WTC11 (cell line): ENCODE measurements around the gene MAN1B1. TPM values are rescaled to one million over a fixed set of nuclear protein-coding genes. Genes with fewer than 3 reads are reported as not detected.

Experiments
- ATAC-seq: fragments of 200-7000 bp; cut with Tn5 transposase; 2 replicates; pipeline ENCODE4 v1.10.0; 2021; ENCODE audit warnings: mild to moderate bottlenecking, moderate library complexity
- CTCF ChIA-PET: fragments of 300-600 bp; sonication (Branson Sonifier 250); formaldehyde crosslinking; loops from one replicate; lab custom pipeline; 2021; ENCODE audit warnings: antibody characterized with exemption; lab: Charles Lee
- POLR2A ChIA-PET: fragments of 350-600 bp; sonication (Branson Sonifier 250); formaldehyde crosslinking; loops from one replicate; lab custom pipeline; 2021; ENCODE audit warnings: antibody characterized with exemption; lab: Charles Lee
- DNase-seq: peaks from one replicate; pipeline ENCODE4 v3.0.0; 2021; ENCODE audit warnings: low spot score
- H3K27ac Mint-ChIP-seq: 2 replicates; pipeline ENCODE4 v1.8.0; 2021; ENCODE audit warnings: mixed read lengths
- H3K27me3 Mint-ChIP-seq: 2 replicates; pipeline ENCODE4 v1.8.0; 2021; ENCODE audit warnings: low read depth, mild to moderate bottlenecking, moderate library complexity, mixed read lengths
- H3K36me3 Mint-ChIP-seq: 2 replicates; pipeline ENCODE4 v1.8.0; 2021; ENCODE audit warnings: mixed read lengths
- H3K4me1 Mint-ChIP-seq: 2 replicates; pipeline ENCODE4 v1.8.0; 2022; ENCODE audit warnings: mixed read lengths
- H3K4me3 Mint-ChIP-seq: 2 replicates; pipeline ENCODE4 v1.8.0; 2021; ENCODE audit warnings: mild to moderate bottlenecking, moderate library complexity, mixed read lengths
- H3K9me3 Mint-ChIP-seq: 2 replicates; pipeline ENCODE4 v1.8.0; 2021; ENCODE audit warnings: mixed read lengths
- CBFB ChIP-seq: sonication (generic); formaldehyde crosslinking; IDR thresholded peaks from 2 replicates; pipeline ENCODE4 v1.8.1; 2022; ENCODE audit warnings: mild to moderate bottlenecking, low read depth, missing genetic modification reagents
- CREM ChIP-seq: sonication (generic); formaldehyde crosslinking; IDR thresholded peaks from 2 replicates; pipeline ENCODE4 v1.8.1; 2022; ENCODE audit warnings: mild to moderate bottlenecking, missing genetic modification reagents, moderate library complexity
- EMX1 ChIP-seq: fragments of 250-450 bp; sonication (Bioruptor Pico); IDR thresholded peaks from 2 replicates; pipeline ENCODE4 v1.8.0; 2021; ENCODE audit warnings: mild to moderate bottlenecking
- ETV6 ChIP-seq: sonication (generic); formaldehyde crosslinking; IDR thresholded peaks from 2 replicates; pipeline ENCODE4 v1.8.1; 2022; ENCODE audit warnings: mild to moderate bottlenecking, missing genetic modification reagents
- FOXJ3 ChIP-seq: sonication (generic); formaldehyde crosslinking; IDR thresholded peaks from 2 replicates; pipeline ENCODE4 v1.9.0; 2021; ENCODE audit warnings: missing genetic modification reagents, mild to moderate bottlenecking, borderline replicate concordance
- GRHL2 ChIP-seq: fragments of 250-450 bp; sonication (Bioruptor Pico); IDR thresholded peaks from 2 replicates; pipeline ENCODE4 v1.8.0; 2022; ENCODE audit warnings: mild to moderate bottlenecking, moderate library complexity; ENCODE audit not compliant: insufficient replicate concordance, severe bottlenecking
- GTF2I ChIP-seq: fragments of 250-450 bp; sonication (Bioruptor Pico); conservative IDR thresholded peaks from 2 replicates; pipeline ENCODE4 v1.4.0; 2021; ENCODE audit warnings: mild to moderate bottlenecking
- SMAD3 ChIP-seq: sonication (generic); formaldehyde crosslinking; IDR thresholded peaks from 2 replicates; pipeline ENCODE4 v1.8.0; 2022; ENCODE audit warnings: missing genetic modification reagents, mild to moderate bottlenecking, borderline replicate concordance
- TP53 ChIP-seq: sonication (generic); formaldehyde crosslinking; IDR thresholded peaks from 2 replicates; pipeline ENCODE4 v1.8.1; 2023; ENCODE audit warnings: mild to moderate bottlenecking, missing genetic modification reagents
- ZNF232 ChIP-seq: sonication (generic); formaldehyde crosslinking; IDR thresholded peaks from 2 replicates; pipeline ENCODE4 v1.8.0; 2022; ENCODE audit warnings: mild to moderate bottlenecking, missing genetic modification reagents
- ZNF396 ChIP-seq: fragments of 250-450 bp; sonication (Bioruptor Pico); IDR thresholded peaks from 2 replicates; pipeline ENCODE4 v1.8.0; 2021; ENCODE audit warnings: mild to moderate bottlenecking, moderate library complexity, borderline replicate concordance
- ZNF671 ChIP-seq: fragments of 250-450 bp; sonication (Bioruptor Pico); IDR thresholded peaks from 2 replicates; pipeline ENCODE4 v1.8.0; 2021; ENCODE audit warnings: mild to moderate bottlenecking
- total RNA-seq: library from RNA; stranded (reverse); gene quantifications from 3 replicates; pipeline ENCODE4 v1.2.3, GENCODE V29; 2021
- TF ChIP-seq, protein P1 (sequence below): sonication (generic); formaldehyde crosslinking; IDR thresholded peaks from 2 replicates; pipeline ENCODE4 v1.8.1; 2023; ENCODE audit warnings: mild to moderate bottlenecking, missing genetic modification reagents
- TF ChIP-seq, protein P2 (sequence below): sonication (generic); formaldehyde crosslinking; IDR thresholded peaks from 2 replicates; pipeline ENCODE4 v1.8.1; 2022; ENCODE audit warnings: low read depth, mild to moderate bottlenecking, moderate library complexity, missing genetic modification reagents, borderline replicate concordance
- TF ChIP-seq, protein P3 (sequence below): fragments of 250-450 bp; sonication (Bioruptor Pico); IDR thresholded peaks from 2 replicates; pipeline ENCODE4 v1.9.0; 2021; ENCODE audit warnings: mild to moderate bottlenecking, borderline replicate concordance
- TF ChIP-seq, protein P4 (sequence below): fragments of 250-450 bp; sonication (Bioruptor Pico); IDR thresholded peaks from 2 replicates; pipeline ENCODE4 v2.1.2; 2022; ENCODE audit warnings: mild to moderate bottlenecking, moderate library complexity
- TF ChIP-seq, protein P5 (sequence below): sonication (generic); formaldehyde crosslinking; IDR thresholded peaks from 2 replicates; pipeline ENCODE4 v1.8.1; 2023; ENCODE audit warnings: mild to moderate bottlenecking, missing genetic modification reagents, moderate library complexity
- TF ChIP-seq, protein P6 (sequence below): sonication (generic); formaldehyde crosslinking; IDR thresholded peaks from 2 replicates; pipeline ENCODE4 v1.8.0; 2022; ENCODE audit warnings: mild to moderate bottlenecking, missing genetic modification reagents
- TF ChIP-seq, protein P7 (sequence below): sonication (generic); formaldehyde crosslinking; IDR thresholded peaks from 2 replicates; pipeline ENCODE4 v1.8.0; 2022; ENCODE audit warnings: mild to moderate bottlenecking, missing genetic modification reagents
- TF ChIP-seq, protein P8 (sequence below): fragments of 200-600 bp; IDR thresholded peaks from 2 replicates; pipeline ENCODE4 v1.8.0; 2022; ENCODE audit warnings: antibody characterized with exemption

Gene MAN1B1
- total RNA-seq, 1 experiment from 2014 or later = 57.1 TPM

DNA sequence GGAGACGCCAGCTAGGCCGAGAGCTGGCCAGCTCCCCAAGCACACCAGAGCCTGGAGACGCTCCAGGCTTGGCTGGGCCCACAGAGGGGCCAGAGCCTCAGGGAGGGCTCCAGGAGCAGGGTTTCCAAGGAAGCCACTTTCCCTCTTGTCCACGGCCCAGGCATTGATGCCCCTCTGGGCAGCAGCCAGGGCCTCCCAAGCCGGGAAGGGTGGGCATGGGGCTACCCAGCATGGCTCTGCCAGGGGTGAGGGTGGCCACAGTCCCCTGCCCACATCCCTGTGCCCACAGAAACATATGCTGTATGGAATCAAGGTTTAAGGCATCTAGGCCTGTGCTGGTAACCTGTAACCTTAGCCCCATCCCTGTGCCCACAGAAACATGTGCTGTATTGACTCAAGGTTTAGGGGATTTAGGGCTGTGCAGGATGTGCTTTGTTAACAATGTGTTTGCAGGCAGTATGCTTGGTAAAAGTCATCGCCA, 29.3 kb downstream of the MAN1B1 start:
- no peak overlapping the region for H3K27ac Mint-ChIP-seq
- no peak overlapping the region for H3K4me3 Mint-ChIP-seq

DNA sequence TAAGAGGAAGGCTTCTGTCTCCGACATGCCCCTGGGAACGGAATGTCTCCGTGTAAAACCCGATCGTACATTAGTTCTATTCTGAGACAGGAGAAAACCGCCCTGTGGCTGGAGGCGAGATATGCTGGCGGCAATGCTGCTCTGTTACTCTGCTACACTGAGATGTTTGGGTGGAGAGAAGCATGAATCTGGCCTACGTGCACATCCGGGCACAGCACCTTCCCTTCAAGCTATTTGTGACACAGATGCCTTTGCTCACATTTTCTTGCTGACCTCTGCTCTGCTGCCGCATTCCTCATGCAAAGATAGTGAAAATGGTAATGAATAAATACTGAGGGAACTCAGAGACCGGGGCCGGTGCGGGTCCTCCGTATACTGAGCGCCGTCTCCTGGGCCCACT, 29.9 kb downstream of the MAN1B1 start:
- ATAC-seq = no peak
- CTCF ChIA-PET = interaction anchor here (1.1 to 2.2 kb wide), 3 partner anchors 49 to 120 kb away, joined by 3 to 12 read pairs (median 3); no protein-coding TSS in a partner anchor
- no peak overlapping the region for H3K4me3 Mint-ChIP-seq
- TF ChIP-seq, protein P1, sequence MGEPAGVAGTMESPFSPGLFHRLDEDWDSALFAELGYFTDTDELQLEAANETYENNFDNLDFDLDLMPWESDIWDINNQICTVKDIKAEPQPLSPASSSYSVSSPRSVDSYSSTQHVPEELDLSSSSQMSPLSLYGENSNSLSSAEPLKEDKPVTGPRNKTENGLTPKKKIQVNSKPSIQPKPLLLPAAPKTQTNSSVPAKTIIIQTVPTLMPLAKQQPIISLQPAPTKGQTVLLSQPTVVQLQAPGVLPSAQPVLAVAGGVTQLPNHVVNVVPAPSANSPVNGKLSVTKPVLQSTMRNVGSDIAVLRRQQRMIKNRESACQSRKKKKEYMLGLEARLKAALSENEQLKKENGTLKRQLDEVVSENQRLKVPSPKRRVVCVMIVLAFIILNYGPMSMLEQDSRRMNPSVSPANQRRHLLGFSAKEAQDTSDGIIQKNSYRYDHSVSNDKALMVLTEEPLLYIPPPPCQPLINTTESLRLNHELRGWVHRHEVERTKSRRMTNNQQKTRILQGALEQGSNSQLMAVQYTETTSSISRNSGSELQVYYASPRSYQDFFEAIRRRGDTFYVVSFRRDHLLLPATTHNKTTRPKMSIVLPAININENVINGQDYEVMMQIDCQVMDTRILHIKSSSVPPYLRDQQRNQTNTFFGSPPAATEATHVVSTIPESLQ = no peak
- no peak for TF ChIP-seq ZNF396
- no peak for TF ChIP-seq CREM
- TF ChIP-seq, protein P2, sequence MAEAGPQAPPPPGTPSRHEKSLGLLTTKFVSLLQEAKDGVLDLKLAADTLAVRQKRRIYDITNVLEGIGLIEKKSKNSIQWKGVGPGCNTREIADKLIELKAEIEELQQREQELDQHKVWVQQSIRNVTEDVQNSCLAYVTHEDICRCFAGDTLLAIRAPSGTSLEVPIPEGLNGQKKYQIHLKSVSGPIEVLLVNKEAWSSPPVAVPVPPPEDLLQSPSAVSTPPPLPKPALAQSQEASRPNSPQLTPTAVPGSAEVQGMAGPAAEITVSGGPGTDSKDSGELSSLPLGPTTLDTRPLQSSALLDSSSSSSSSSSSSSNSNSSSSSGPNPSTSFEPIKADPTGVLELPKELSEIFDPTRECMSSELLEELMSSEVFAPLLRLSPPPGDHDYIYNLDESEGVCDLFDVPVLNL = no peak
- no peak for TF ChIP-seq SMAD3 (CRISPR knock-in tag)
- TF ChIP-seq, protein P3, sequence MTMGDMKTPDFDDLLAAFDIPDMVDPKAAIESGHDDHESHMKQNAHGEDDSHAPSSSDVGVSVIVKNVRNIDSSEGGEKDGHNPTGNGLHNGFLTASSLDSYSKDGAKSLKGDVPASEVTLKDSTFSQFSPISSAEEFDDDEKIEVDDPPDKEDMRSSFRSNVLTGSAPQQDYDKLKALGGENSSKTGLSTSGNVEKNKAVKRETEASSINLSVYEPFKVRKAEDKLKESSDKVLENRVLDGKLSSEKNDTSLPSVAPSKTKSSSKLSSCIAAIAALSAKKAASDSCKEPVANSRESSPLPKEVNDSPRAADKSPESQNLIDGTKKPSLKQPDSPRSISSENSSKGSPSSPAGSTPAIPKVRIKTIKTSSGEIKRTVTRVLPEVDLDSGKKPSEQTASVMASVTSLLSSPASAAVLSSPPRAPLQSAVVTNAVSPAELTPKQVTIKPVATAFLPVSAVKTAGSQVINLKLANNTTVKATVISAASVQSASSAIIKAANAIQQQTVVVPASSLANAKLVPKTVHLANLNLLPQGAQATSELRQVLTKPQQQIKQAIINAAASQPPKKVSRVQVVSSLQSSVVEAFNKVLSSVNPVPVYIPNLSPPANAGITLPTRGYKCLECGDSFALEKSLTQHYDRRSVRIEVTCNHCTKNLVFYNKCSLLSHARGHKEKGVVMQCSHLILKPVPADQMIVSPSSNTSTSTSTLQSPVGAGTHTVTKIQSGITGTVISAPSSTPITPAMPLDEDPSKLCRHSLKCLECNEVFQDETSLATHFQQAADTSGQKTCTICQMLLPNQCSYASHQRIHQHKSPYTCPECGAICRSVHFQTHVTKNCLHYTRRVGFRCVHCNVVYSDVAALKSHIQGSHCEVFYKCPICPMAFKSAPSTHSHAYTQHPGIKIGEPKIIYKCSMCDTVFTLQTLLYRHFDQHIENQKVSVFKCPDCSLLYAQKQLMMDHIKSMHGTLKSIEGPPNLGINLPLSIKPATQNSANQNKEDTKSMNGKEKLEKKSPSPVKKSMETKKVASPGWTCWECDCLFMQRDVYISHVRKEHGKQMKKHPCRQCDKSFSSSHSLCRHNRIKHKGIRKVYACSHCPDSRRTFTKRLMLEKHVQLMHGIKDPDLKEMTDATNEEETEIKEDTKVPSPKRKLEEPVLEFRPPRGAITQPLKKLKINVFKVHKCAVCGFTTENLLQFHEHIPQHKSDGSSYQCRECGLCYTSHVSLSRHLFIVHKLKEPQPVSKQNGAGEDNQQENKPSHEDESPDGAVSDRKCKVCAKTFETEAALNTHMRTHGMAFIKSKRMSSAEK (CRISPR knock-in tag) = no peak
- TF ChIP-seq, protein P4, sequence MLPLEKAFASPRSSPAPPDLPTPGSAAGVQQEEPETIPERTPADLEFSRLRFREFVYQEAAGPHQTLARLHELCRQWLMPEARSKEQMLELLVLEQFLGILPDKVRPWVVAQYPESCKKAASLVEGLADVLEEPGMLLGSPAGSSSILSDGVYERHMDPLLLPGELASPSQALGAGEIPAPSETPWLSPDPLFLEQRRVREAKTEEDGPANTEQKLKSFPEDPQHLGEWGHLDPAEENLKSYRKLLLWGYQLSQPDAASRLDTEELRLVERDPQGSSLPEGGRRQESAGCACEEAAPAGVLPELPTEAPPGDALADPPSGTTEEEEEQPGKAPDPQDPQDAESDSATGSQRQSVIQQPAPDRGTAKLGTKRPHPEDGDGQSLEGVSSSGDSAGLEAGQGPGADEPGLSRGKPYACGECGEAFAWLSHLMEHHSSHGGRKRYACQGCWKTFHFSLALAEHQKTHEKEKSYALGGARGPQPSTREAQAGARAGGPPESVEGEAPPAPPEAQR = no peak
- no peak for TF ChIP-seq TP53 (CRISPR knock-in tag)
- no peak for TF ChIP-seq ZNF232 (CRISPR knock-in tag)
- TF ChIP-seq CBFB (CRISPR knock-in tag) = no peak
- TF ChIP-seq, protein P5, sequence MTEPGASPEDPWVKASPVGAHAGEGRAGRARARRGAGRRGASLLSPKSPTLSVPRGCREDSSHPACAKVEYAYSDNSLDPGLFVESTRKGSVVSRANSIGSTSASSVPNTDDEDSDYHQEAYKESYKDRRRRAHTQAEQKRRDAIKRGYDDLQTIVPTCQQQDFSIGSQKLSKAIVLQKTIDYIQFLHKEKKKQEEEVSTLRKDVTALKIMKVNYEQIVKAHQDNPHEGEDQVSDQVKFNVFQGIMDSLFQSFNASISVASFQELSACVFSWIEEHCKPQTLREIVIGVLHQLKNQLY (CRISPR knock-in tag) = no peak

More for the DNA sequence above, 29.3 kb downstream of the MAN1B1 start:
- DNase-seq = no peak
- CTCF ChIA-PET = interaction anchor here (0.9 to 1.6 kb wide), 7 partner anchors 49 to 121 kb away, joined by 3 to 8 read pairs (median 7); partner anchors contain the start of gene RNF224
- Mint-ChIP-seq H3K36me3 (no peaks in the 10 kb centered on the region), H3K4me1 (no peaks in the 10 kb centered on the region), H3K9me3 (peaks cover 8% of the 10 kb centered on the region), H3K27me3 (peaks cover 29% of the 10 kb centered on the region)
- TF ChIP-seq, protein P6, sequence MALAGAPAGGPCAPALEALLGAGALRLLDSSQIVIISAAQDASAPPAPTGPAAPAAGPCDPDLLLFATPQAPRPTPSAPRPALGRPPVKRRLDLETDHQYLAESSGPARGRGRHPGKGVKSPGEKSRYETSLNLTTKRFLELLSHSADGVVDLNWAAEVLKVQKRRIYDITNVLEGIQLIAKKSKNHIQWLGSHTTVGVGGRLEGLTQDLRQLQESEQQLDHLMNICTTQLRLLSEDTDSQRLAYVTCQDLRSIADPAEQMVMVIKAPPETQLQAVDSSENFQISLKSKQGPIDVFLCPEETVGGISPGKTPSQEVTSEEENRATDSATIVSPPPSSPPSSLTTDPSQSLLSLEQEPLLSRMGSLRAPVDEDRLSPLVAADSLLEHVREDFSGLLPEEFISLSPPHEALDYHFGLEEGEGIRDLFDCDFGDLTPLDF = no peak
- TF ChIP-seq FOXJ3 (CRISPR knock-in tag) (no peak), EMX1 (CRISPR knock-in tag) (no peak), GTF2I (CRISPR knock-in tag) (no peak), GRHL2 (CRISPR knock-in tag) (no peak), ETV6 (CRISPR knock-in tag) (no peak), ZNF671 (CRISPR knock-in tag) (no peak)
- TF ChIP-seq, protein P7, sequence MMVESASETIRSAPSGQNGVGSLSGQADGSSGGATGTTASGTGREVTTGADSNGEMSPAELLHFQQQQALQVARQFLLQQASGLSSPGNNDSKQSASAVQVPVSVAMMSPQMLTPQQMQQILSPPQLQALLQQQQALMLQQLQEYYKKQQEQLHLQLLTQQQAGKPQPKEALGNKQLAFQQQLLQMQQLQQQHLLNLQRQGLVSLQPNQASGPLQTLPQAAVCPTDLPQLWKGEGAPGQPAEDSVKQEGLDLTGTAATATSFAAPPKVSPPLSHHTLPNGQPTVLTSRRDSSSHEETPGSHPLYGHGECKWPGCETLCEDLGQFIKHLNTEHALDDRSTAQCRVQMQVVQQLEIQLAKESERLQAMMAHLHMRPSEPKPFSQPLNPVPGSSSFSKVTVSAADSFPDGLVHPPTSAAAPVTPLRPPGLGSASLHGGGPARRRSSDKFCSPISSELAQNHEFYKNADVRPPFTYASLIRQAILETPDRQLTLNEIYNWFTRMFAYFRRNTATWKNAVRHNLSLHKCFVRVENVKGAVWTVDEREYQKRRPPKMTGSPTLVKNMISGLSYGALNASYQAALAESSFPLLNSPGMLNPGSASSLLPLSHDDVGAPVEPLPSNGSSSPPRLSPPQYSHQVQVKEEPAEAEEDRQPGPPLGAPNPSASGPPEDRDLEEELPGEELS (CRISPR knock-in tag) = no peak
- TF ChIP-seq, protein P8, sequence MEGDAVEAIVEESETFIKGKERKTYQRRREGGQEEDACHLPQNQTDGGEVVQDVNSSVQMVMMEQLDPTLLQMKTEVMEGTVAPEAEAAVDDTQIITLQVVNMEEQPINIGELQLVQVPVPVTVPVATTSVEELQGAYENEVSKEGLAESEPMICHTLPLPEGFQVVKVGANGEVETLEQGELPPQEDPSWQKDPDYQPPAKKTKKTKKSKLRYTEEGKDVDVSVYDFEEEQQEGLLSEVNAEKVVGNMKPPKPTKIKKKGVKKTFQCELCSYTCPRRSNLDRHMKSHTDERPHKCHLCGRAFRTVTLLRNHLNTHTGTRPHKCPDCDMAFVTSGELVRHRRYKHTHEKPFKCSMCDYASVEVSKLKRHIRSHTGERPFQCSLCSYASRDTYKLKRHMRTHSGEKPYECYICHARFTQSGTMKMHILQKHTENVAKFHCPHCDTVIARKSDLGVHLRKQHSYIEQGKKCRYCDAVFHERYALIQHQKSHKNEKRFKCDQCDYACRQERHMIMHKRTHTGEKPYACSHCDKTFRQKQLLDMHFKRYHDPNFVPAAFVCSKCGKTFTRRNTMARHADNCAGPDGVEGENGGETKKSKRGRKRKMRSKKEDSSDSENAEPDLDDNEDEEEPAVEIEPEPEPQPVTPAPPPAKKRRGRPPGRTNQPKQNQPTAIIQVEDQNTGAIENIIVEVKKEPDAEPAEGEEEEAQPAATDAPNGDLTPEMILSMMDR = no peak
- POLR2A ChIA-PET = interaction anchor here (0.6 kb wide), 1 partner anchor 45 kb away, joined by 5 read pairs; the partner anchor contains the start of gene SAPCD2
- ATAC-seq = no peak

More for the DNA sequence above, 29.9 kb downstream of the MAN1B1 start:
- Mint-ChIP-seq H3K36me3 (no peaks in the 10 kb centered on the region), H3K9me3 (peaks cover 8% of the 10 kb centered on the region), H3K4me1 (no peaks in the 10 kb centered on the region), H3K27me3 (peaks cover 29% of the 10 kb centered on the region), H3K27ac (no peak overlapping the region)
- POLR2A ChIA-PET = interaction anchor here (0.6 kb wide), 1 partner anchor 46 kb away, joined by 5 read pairs; the partner anchor contains the start of gene SAPCD2
- no peak for DNase-seq
